H9 (cell line): ENCODE results near the gene NXT1. TPM values are rescaled to one million over a fixed set of nuclear protein-coding genes. Genes with fewer than 3 reads are reported as not detected.

Source experiments
- DNase-seq: peaks from one replicate; pipeline ENCODE4 v3.0.0-alpha.2; 2017
- H2AFZ ChIP-seq: one replicate; pipeline ENCODE4 v1.6.1; 2013; ENCODE audit warnings: mild to moderate bottlenecking, low read length, control low read depth, moderate library complexity
- H2AK5ac ChIP-seq: 2 replicates; pipeline ENCODE4 v1.6.1; 2013; ENCODE audit warnings: low read length, control low read depth, mixed read lengths; ENCODE audit not compliant: insufficient read length
- H2BK120ac ChIP-seq: one replicate; pipeline ENCODE4 v1.6.1; 2013; ENCODE audit warnings: low read depth, mild to moderate bottlenecking, low read length, control low read depth, inconsistent platforms; ENCODE audit not compliant: poor library complexity, severe bottlenecking
- H2BK12ac ChIP-seq: 2 replicates; pipeline ENCODE4 v1.6.1; 2013; ENCODE audit warnings: low read length, control low read depth, mixed read lengths, low read depth; ENCODE audit not compliant: insufficient read length
- H2BK15ac ChIP-seq: 2 replicates; pipeline ENCODE4 v1.6.1; 2013; ENCODE audit warnings: low read depth, low read length, control low read depth
- H2BK20ac ChIP-seq: one replicate; pipeline ENCODE4 v1.6.1; 2013; ENCODE audit warnings: low read depth, mild to moderate bottlenecking, low read length, control low read depth, inconsistent platforms; ENCODE audit not compliant: poor library complexity, severe bottlenecking
- H2BK5ac ChIP-seq: 2 replicates; pipeline ENCODE4 v1.6.1; 2013; ENCODE audit warnings: low read length, control low read depth, mixed read lengths; ENCODE audit not compliant: insufficient read length
- H3K14ac ChIP-seq: 2 replicates; pipeline ENCODE4 v1.6.1; 2013; ENCODE audit warnings: low read length, control low read depth; ENCODE audit not compliant: insufficient read depth
- H3K18ac ChIP-seq: 2 replicates; pipeline ENCODE4 v1.6.1; 2013; ENCODE audit warnings: low read depth, mild to moderate bottlenecking, mixed read lengths, low read length, control low read depth; ENCODE audit not compliant: insufficient read length
- H3K23ac ChIP-seq: 2 replicates; pipeline ENCODE4 v1.6.1; 2013; ENCODE audit warnings: low read length, control low read depth, mixed read lengths, low read depth; ENCODE audit not compliant: insufficient read length
- H3K23me2 ChIP-seq: 2 replicates; pipeline ENCODE4 v1.6.1; 2013; ENCODE audit warnings: low read depth, mild to moderate bottlenecking, mixed read lengths, low read length, control low read depth; ENCODE audit not compliant: insufficient read length, poor library complexity, severe bottlenecking
- H3K27ac ChIP-seq: 2 replicates; pipeline ENCODE4 v1.5.1; 2013; ENCODE audit warnings: low read length, control low read depth, mixed read lengths, low read depth; ENCODE audit not compliant: insufficient read length
- H3K27me3 ChIP-seq: 2 replicates; pipeline ENCODE4 v1.6.1; 2013; ENCODE audit warnings: low read length, control low read depth, inconsistent platforms; ENCODE audit not compliant: insufficient read depth
- H3K4ac ChIP-seq: 2 replicates; pipeline ENCODE4 v1.6.1; 2013; ENCODE audit warnings: low read depth, mild to moderate bottlenecking, control low read depth, inconsistent platforms, low read length, moderate library complexity
- H3K4me1 ChIP-seq: 2 replicates; pipeline ENCODE4 v1.6.1; 2013; ENCODE audit warnings: low read length, control low read depth, inconsistent platforms; ENCODE audit not compliant: insufficient read depth
- H3K4me2 ChIP-seq: 2 replicates; pipeline ENCODE4 v1.6.1; 2013; ENCODE audit warnings: low read length, control low read depth, mixed read lengths; ENCODE audit not compliant: insufficient read length, insufficient read depth
- H3K56ac ChIP-seq: 2 replicates; pipeline ENCODE4 v1.6.1; 2013; ENCODE audit warnings: low read depth, mild to moderate bottlenecking, mixed read lengths, low read length, control low read depth; ENCODE audit not compliant: insufficient read length
- H3K79me1 ChIP-seq: 2 replicates; pipeline ENCODE4 v1.6.1; 2013; ENCODE audit warnings: low read depth, mild to moderate bottlenecking, moderate library complexity, low read length, control low read depth, inconsistent platforms; ENCODE audit not compliant: insufficient read depth, poor library complexity, severe bottlenecking
- H3K79me2 ChIP-seq: 2 replicates; pipeline ENCODE4 v1.6.1; 2013; ENCODE audit warnings: low read length, control low read depth, inconsistent platforms; ENCODE audit not compliant: insufficient read depth
- H3K9ac ChIP-seq: 2 replicates; pipeline ENCODE4 v1.6.1; 2013; ENCODE audit warnings: low read length, control low read depth, mixed read lengths; ENCODE audit not compliant: insufficient read length; ENCODE audit errors: extremely low read depth
- H3K9me3 ChIP-seq: one replicate; pipeline ENCODE4 v1.6.1; 2013; ENCODE audit warnings: low read depth, low read length, inconsistent platforms; ENCODE audit not compliant: control insufficient read depth
- H3T11ph ChIP-seq: one replicate; pipeline ENCODE4 v1.6.1; 2013; ENCODE audit warnings: mild to moderate bottlenecking, low read length, control low read depth, inconsistent platforms
- H4K20me1 ChIP-seq: one replicate; pipeline ENCODE4 v1.6.1; 2013; ENCODE audit not compliant: control insufficient read depth, insufficient read length, insufficient read depth
- H4K5ac ChIP-seq: 2 replicates; pipeline ENCODE4 v1.6.1; 2013; ENCODE audit warnings: low read depth, mild to moderate bottlenecking, mixed read lengths, low read length, control low read depth; ENCODE audit not compliant: insufficient read length
- H4K8ac ChIP-seq: replicated peaks from 2 replicates; pipeline ENCODE4 v1.6.1; 2013; ENCODE audit warnings: low read length, control low read depth, mixed read lengths, low read depth; ENCODE audit not compliant: insufficient read length
- H4K91ac ChIP-seq: 2 replicates; pipeline ENCODE4 v1.6.1; 2013; ENCODE audit warnings: low read depth, mild to moderate bottlenecking, moderate library complexity, mixed read lengths, low read length, control low read depth; ENCODE audit not compliant: insufficient read length
- H3K27ac Mint-ChIP-seq, 3 experiments: 2 replicates in 2 of 3; 3 replicates in 1 of 3; pipeline ENCODE4 v1.8.0; 2020 to 2021; ENCODE audit warnings: mixed read lengths in 3 of 3, mild to moderate bottlenecking in 1 of 3, moderate library complexity in 1 of 3
- H3K27me3 Mint-ChIP-seq: 2 replicates; pipeline ENCODE4 v1.8.0; 2021; ENCODE audit warnings: low read depth, mild to moderate bottlenecking, moderate library complexity, mixed read lengths
- H3K36me3 Mint-ChIP-seq, 3 experiments: 2 replicates in 2 of 3; 3 replicates in 1 of 3; pipeline ENCODE4 v1.8.0; 2020 to 2021; ENCODE audit warnings: low read depth in 3 of 3, mixed read lengths in 3 of 3; ENCODE audit not compliant: insufficient read depth in 1 of 3
- H3K4me1 Mint-ChIP-seq, 2 experiments: 2 replicates each; pipeline ENCODE4 v1.8.0; 2020; ENCODE audit warnings: mixed read lengths in 2 of 2
- H3K4me3 Mint-ChIP-seq, 2 experiments: 2 replicates in 1 of 2; 3 replicates in 1 of 2; pipeline ENCODE4 v1.8.0; 2020 to 2021; ENCODE audit warnings: mild to moderate bottlenecking in 2 of 2, mixed read lengths in 2 of 2, moderate library complexity in 1 of 2
- H3K9me3 Mint-ChIP-seq, 2 experiments: 2 replicates in 1 of 2; 3 replicates in 1 of 2; pipeline ENCODE4 v1.8.0; 2020; ENCODE audit warnings: mild to moderate bottlenecking in 2 of 2, mixed read lengths in 2 of 2, moderate library complexity in 1 of 2
- total RNA-seq: library from RNA; stranded (reverse); gene quantifications from 2 replicates; pipeline ENCODE4 v1.2.1, GENCODE V29; 2021
- TF ChIP-seq, protein P1 (sequence below): fragments of 200-600 bp; sonication (generic); conservative IDR thresholded peaks from 3 replicates; pipeline ENCODE4 v1.8.0; 2021; ENCODE audit warnings: antibody characterized with exemption, mild to moderate bottlenecking

Gene NXT1
- total RNA-seq, 1 experiment from 2014 or later = 25.5 TPM

DNA sequence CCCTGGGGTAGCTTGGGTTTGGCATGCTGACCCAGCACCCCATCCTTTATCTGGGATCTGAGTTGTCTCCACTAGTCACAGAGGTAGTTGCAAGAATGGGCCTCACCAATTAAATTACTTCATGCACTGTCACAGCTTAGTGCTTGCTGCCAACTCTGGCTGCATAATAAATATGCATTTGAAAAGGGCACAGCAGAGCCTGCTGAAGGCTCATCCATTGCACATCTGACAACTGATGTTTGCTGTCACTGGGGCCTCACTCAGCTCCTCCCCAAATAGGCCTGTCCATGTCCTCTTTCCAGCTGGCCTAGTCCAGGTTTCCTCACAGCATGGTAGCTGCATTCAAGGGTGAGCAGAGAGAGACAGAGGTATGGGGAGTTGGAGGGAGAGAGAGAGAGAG, 13.3 kb upstream of the NXT1 start:
- Histone ChIP-seq H3K14ac (no peak overlapping the region), H2BK12ac (no peak overlapping the region), H4K5ac (no peak overlapping the region), H2BK5ac (no peak overlapping the region), H3K4me2 (no peak overlapping the region), H2BK120ac (no peak overlapping the region), H3K27me3 (no peaks in the 10 kb centered on the region), H4K20me1 (no peaks in the 10 kb centered on the region), H3K56ac (no peak overlapping the region), H3K79me1 (no peaks in the 10 kb centered on the region), H3K9ac (no peak overlapping the region), H2AFZ (no peak overlapping the region), H2BK15ac (no peak overlapping the region), H3K18ac (no peak overlapping the region), H3K9me3 (no peaks in the 10 kb centered on the region), H3K23me2 (no peaks in the 10 kb centered on the region), H3K79me2 (no peaks in the 10 kb centered on the region), H4K8ac (no peak overlapping the region), H3T11ph (no peak overlapping the region), H3K23ac (no peak overlapping the region), H3K4me1 (no peaks in the 10 kb centered on the region), H4K91ac (no peak overlapping the region), H3K4ac (no peak overlapping the region), H2AK5ac (no peak overlapping the region), H2BK20ac (no peak overlapping the region), H3K27ac (no peak overlapping the region)
- Mint-ChIP-seq H3K4me3 (no peak overlapping the region), H3K9me3 (no peaks in the 10 kb centered on the region), H3K4me1 (peaks cover 8 to 10% of the 10 kb centered on the region in 2 experiments), H3K27me3 (peaks cover 7% of the 10 kb centered on the region; the same call in 1 of the 2 replicates), H3K27ac (peak overlapping the region in 1 of 3 experiments; percentile 49; a peak in 2 of 7 replicates), H3K36me3 (no peaks in the 10 kb centered on the region; a peak in 1 of 7 replicates)
- DNase-seq = no peak
- TF ChIP-seq, protein P1, sequence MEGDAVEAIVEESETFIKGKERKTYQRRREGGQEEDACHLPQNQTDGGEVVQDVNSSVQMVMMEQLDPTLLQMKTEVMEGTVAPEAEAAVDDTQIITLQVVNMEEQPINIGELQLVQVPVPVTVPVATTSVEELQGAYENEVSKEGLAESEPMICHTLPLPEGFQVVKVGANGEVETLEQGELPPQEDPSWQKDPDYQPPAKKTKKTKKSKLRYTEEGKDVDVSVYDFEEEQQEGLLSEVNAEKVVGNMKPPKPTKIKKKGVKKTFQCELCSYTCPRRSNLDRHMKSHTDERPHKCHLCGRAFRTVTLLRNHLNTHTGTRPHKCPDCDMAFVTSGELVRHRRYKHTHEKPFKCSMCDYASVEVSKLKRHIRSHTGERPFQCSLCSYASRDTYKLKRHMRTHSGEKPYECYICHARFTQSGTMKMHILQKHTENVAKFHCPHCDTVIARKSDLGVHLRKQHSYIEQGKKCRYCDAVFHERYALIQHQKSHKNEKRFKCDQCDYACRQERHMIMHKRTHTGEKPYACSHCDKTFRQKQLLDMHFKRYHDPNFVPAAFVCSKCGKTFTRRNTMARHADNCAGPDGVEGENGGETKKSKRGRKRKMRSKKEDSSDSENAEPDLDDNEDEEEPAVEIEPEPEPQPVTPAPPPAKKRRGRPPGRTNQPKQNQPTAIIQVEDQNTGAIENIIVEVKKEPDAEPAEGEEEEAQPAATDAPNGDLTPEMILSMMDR = no peak
